NCI-H526 treated with DMSO at 0.1 percent for 48 hours (cell line): ENCODE measurements around the gene CNPY3.

Experiments
- DNase-seq: peaks from one replicate; lab custom pipeline; 2025; lab: John Stamatoyannopoulos, UW

CNPY3 gene

DNA sequence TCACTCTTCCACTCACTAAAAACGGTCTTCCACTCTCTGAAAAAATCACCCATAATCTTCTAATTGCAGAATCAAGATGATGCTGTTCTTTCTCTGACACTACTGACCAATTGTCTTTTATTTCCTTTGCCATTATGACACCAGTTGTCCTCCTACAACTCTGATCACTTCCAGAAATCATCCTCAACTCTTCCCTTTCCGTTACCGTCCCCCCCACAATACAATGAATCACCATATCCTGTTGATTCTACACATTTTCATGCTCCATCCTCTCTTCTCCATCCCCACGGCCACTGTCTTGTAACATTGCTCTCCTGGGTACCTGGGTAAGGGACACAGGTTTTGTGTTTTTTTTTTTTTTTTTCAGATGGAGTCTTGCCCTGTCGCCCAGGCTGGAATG, 52.6 kb downstream of the CNPY3 start:
- no peak for DNase-seq

DNA sequence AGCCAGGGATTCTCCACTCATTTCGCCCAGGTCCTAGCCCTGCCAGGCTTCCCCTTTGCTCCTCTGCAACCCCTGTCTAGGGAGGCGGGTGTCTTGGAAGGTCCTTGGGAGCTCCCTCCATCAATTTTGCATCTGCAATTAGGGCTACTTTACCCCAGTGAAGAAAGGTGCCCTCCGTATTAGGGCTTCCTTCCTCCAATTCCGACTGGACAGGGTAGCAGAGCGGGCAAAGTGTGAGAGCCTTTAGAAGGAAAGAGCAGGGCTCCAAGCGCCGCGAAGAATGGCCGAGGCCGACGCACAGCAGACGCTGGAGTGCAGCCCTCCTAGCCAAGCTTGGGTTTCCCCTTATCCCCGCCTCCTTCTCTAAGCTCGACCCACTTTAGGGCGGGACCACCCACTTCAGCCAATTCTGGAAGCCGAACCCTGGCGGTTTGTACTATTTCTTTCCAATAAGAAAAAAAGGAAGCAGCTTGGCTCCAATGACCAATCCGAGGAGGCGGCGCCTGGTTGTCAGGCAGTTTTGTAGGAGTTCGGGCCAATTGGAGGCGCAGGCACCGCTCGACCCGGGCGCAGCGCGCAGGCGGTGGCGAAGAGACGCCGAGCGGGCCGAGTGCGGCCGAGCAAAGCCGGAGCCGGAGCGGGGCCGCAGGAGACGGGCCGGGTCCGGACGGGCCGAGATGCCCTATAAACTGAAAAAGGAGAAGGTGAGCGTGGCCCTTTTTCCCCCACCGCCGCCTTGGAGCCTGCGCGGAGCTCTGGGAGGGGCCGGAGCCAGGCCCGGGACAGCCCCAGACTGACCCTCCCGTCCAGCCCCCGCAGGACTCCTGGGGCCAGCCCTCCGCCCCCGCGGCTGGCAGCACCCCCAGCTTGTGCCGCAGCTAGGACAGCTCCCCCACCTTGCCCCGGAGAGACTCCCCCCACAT, 55.0 kb downstream of the CNPY3 start, which contains the start of gene PPP2R5D:
Gene PPP2R5D (plus strand): TSS at position 570 of the 923 bp plus-strand sequence. CDS start 108 bp downstream, at position 678.
- peak; percentile 99 for DNase-seq

DNA sequence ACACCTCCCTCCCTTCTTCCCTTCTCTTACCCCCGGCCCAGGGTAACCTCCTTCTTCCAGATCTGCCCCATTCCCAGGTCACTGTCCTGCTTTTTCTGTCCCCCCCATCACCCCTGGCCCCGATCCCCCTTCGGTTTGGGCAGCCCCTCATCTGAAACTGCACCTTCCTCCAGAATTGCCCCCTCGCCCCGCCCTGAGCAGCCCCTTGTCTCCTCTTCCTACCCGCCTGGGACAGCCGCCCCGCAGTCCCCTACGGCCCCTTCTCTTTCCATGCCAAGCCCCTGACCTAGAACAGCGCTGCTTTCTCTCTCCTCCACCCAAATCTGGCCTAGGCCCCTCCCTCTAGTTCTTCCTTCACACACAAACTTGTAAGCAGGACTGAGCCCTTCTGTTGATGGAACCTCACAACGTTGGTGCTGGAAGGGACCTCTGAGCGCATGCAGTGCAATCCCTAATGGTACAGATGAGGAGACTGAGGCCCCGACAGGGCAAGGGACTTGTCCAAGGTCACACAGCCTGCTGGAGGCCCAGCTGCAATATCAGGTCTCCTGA, 55.7 kb downstream of the CNPY3 start:
- no peak for DNase-seq

DNA sequence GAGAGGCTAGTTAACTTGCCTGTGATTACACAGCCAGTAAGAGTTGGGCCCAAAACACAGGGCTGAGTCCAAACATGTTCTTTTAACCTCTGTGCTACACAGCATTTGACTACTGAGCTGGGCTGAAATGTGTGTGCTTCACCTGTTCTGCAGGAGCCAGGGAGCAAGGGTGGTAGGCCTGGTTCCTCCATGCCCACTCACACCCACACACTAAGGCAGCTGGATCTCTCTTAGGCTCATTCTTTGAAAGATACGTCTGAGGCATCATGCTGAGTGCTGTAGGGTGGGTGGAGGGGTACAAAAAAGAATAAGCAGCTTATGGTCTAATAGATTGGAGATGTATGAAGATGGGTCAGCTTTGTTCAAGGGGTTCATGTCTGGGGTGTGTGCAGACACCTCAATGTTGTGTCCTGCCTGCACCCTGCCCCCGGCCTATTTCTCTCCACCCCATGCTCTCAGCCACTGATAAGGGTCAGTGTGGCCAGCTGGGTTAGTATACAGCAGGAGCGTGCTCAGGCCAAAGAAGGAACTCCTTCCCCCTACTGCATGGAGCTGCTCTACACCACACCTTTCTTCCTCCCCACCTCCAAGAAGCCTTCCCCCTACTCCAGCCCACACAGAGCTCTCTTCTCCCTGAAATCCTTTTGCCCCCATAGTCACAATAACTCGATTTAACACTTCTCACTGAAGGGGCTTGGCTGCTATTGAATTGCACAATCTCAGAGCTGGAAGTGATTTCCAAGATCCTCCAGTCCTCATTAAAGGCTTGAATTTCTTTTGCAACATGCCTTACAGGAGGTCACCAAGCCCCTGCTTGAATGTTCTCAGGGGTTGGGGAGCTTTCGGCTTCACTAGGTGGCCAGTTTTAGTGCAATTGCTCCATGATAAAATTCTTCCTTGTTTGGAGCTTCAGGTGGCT, 58.5 kb downstream of the CNPY3 start:
- DNase-seq = no peak

DNA sequence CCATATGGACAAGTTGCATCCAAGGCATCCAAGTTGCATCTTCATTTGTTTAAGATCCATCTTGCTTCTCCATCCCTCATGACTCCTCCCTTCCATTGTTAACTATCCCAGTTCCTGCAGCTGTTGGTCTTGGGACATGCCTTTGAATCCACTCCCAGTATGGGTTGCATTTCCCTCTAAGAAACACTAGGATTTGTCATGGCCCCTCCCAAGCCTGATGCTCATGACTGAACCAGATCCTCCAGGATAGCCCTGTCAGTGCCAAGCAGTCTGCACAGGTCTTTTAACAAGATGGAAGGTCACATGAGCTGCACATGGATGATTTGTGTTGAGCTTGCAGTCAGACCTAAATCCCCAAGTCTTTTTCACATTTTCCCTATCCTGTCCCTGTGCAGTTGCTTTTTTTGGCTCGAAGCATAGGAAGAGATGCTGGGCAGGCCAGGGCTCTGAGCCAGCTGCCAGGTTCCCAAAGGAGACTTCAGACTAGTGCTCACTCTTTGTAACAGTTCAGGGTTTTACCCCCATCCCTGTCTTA, 59.3 kb downstream of the CNPY3 start:
- DNase-seq = no peak
